Measurements from ENCODE around the gene KIF6. TPM values are rescaled to one million over a fixed set of nuclear protein-coding genes. Genes with fewer than 3 reads are reported as not detected.
"Not testable (repeated sequence)": the region's sequence is repeated elsewhere in the genome, so short reads cannot be mapped to it uniquely, and the experiment has no call there.

The KIF6 gene
- total RNA-seq, 1 donor from 2014 or later, result 0.43 TPM

- Histone ChIP-seq H3K27me3 (no peaks in the 10 kb centered on the region), H3K36me3 (no peaks in the 10 kb centered on the region), H3K4me3 (no peak overlapping the region), H3K27ac (no peak overlapping the region), H3K9me3 (no peaks in the 10 kb centered on the region), H3K4me1 (no peaks in the 10 kb centered on the region)
- DNase-seq (ENCODE audit: low spot score in 2 of 2), result no peak
- TF ChIP-seq, protein P1, sequence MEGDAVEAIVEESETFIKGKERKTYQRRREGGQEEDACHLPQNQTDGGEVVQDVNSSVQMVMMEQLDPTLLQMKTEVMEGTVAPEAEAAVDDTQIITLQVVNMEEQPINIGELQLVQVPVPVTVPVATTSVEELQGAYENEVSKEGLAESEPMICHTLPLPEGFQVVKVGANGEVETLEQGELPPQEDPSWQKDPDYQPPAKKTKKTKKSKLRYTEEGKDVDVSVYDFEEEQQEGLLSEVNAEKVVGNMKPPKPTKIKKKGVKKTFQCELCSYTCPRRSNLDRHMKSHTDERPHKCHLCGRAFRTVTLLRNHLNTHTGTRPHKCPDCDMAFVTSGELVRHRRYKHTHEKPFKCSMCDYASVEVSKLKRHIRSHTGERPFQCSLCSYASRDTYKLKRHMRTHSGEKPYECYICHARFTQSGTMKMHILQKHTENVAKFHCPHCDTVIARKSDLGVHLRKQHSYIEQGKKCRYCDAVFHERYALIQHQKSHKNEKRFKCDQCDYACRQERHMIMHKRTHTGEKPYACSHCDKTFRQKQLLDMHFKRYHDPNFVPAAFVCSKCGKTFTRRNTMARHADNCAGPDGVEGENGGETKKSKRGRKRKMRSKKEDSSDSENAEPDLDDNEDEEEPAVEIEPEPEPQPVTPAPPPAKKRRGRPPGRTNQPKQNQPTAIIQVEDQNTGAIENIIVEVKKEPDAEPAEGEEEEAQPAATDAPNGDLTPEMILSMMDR (IDR thresholded peaks at IDR 0.05), result no peak
- intact Hi-C loops (cut with DNase I), result no loop called here
These were observed 40.3 kb downstream of the KIF6 start for GRCh38 chr6:39684790-39685488.

- H3K4me1 ChIP-seq, result no peaks in the 10 kb centered on the region
- no peaks in the 10 kb centered on the region for H3K36me3 ChIP-seq
- no peak for DNase-seq (ENCODE audit: low spot score in 2 of 2)
- H3K27ac ChIP-seq, result no peak overlapping the region
- H3K9me3 ChIP-seq, result no peaks in the 10 kb centered on the region
- intact Hi-C loops (cut with DNase I), result no loop called here
- H3K27me3 ChIP-seq, result no peaks in the 10 kb centered on the region
- no peak overlapping the region for H3K4me3 ChIP-seq
- TF ChIP-seq, protein P1 (IDR thresholded peaks at IDR 0.05), result no peak
These were observed 43.5 kb downstream of the KIF6 start for GRCh38 chr6:39681674-39682121.

DNA sequence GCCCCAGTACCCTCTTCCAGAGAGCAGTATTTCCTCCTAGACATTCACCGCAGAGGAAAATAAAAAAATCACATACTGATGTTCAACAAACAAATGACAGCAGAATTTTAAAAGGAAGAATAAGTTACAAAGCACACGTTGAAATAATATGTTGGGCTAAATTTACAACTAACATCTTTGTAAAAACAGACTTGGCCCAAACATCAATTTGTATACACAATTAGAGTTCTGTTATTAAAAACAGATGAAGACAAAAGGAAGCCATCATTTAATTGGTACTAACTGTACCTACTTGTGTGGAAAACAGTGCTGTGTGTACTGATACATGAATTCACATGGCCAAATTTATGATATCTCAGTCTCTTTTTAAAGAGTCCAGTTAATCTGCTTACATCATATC, 46.3 kb downstream of the KIF6 start:
- intact Hi-C loops (cut with DNase I), result no loop called here
- no peaks in the 10 kb centered on the region for H3K36me3 ChIP-seq

GRCh38 chr6:39677318-39677717, 47.9 kb downstream of the KIF6 start:
- H3K4me3 ChIP-seq; H3K36me3 ChIP-seq; DNase-seq (ENCODE audit: low spot score in 2 of 2); intact Hi-C loops (cut with DNase I); H3K27ac ChIP-seq; H3K27me3 ChIP-seq; H3K9me3 ChIP-seq; H3K4me1 ChIP-seq: not testable (repeated sequence)

More for the DNA sequence above, 46.3 kb downstream of the KIF6 start:
- Histone ChIP-seq H3K9me3 (no peaks in the 10 kb centered on the region), H3K4me1 (no peaks in the 10 kb centered on the region), H3K27ac (no peak overlapping the region), H3K27me3 (no peaks in the 10 kb centered on the region), H3K4me3 (no peak overlapping the region)
- DNase-seq (ENCODE audit: low spot score in 2 of 2), result no peak
- TF ChIP-seq, protein P1 (IDR thresholded peaks at IDR 0.05), result no peak

DNA sequence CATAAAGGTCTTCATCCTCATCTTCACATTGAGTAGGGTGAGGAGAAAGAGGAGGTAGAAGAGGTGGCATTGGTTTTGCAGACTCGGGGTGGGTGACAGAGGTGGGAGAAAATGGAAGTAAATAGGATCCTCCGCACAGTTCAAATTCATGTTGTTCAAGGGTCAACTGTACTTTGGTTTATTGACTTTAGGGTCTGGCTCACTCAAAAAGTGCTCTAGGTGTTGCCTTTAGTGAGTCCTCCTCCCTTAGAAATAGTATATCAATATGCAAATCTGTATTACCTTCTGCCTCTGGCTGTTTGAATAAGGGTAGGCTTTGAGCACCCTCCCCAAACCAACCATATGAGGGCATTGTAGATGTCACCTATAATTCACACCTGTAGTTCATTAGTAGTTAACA, 54.7 kb downstream of the KIF6 start:
- Histone ChIP-seq H3K27me3 (no peaks in the 10 kb centered on the region), H3K27ac (no peak overlapping the region), H3K4me1 (no peaks in the 10 kb centered on the region), H3K9me3 (no peaks in the 10 kb centered on the region), H3K36me3 (no peaks in the 10 kb centered on the region), H3K4me3 (no peak overlapping the region)
- TF ChIP-seq, protein P1 (IDR thresholded peaks at IDR 0.05), result no peak
- intact Hi-C loops (cut with DNase I), result no loop called here
- DNase-seq (ENCODE audit: low spot score in 2 of 2), result no peak

- intact Hi-C loops (cut with DNase I), result loop anchor here (10.0 kb wide), 1 partner anchor 185 kb away; no protein-coding TSS in a partner anchor
These were observed 55.2 kb downstream of the KIF6 start for GRCh38 chr6:39669973-39670342.

More at GRCh38 chr6:39669973-39670342, 55.2 kb downstream of the KIF6 start:
- no peaks in the 10 kb centered on the region for H3K9me3 ChIP-seq
- H3K27ac ChIP-seq, result no peak overlapping the region
- H3K4me3 ChIP-seq, result no peak overlapping the region
- no peaks in the 10 kb centered on the region for H3K4me1 ChIP-seq
- H3K27me3 ChIP-seq, result no peaks in the 10 kb centered on the region
- TF ChIP-seq, protein P1 (IDR thresholded peaks at IDR 0.05), result no peak
- DNase-seq (ENCODE audit: low spot score in 2 of 2), result no peak
- H3K36me3 ChIP-seq, result no peaks in the 10 kb centered on the region

Data from ascending aorta (tissue), 2 donors.